Sciatic nerve (tissue), 2 donors: ENCODE data around the gene PBLD. TPM values are rescaled to one million over a fixed set of nuclear protein-coding genes. Genes with fewer than 3 reads are reported as not detected.
A peak's percentile ranks its signal among the peaks of the same experiment; 100 is the strongest.
"Not testable (repeated sequence)": the region's sequence is repeated elsewhere in the genome, so short reads cannot be mapped to it uniquely, and the experiment has no call there.

Experiments
- ATAC-seq: fragments of 200-7000 bp; cut with Tn5 transposase; one replicate; pipeline ENCODE4 v1.9.1; 2020; ENCODE audit warnings: mild to moderate bottlenecking, moderate library complexity
- DNase-seq: peaks from one replicate; pipeline ENCODE4 v3.0.0-alpha.2; 2020; ENCODE audit warnings: low spot score
- intact Hi-C: fragments of 100-400 bp; cut with DNase I; formaldehyde crosslinking; loops from one replicate; pipeline ENCODE4 v1.14.2; 2022
- total RNA-seq: library from RNA; stranded (reverse); fragmentation: NEBNext Ultra II Directional; extraction: Animal tissue kit (Norgen Biotek cat#: 25700); gene quantifications from one replicate; pipeline ENCODE4 v1.2.1, GENCODE V29; 2021
- donor health status: DM: no; HTN: no; CAD: no.
- donor health status: DM: no; HTN: no; CAD: no.

PBLD gene
- total RNA-seq, 1 donor from 2014 or later, result 4.7 TPM

DNA sequence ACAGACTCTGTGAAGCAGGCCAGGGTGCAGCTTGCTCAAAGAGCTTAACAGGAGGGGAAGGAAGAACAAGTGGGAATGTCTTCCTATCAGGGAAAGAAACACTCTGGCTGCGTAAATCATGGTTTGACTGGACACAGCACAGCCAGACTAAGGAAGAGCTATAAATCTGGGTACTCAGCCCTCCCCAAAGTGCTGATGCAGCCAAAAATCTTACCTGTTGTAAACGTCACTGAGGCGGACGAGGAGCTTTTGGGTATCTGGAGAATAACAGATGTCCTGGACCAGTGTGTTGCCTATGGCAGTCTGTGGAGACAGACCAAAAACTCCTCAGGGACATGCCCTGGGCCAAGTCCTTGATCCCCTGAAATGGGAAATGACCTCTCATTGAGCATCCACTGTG lies 44.0 kb downstream of the PBLD start:
- intact Hi-C loops, result no loop called here
- no peak for ATAC-seq
- DNase-seq, result no peak

DNA sequence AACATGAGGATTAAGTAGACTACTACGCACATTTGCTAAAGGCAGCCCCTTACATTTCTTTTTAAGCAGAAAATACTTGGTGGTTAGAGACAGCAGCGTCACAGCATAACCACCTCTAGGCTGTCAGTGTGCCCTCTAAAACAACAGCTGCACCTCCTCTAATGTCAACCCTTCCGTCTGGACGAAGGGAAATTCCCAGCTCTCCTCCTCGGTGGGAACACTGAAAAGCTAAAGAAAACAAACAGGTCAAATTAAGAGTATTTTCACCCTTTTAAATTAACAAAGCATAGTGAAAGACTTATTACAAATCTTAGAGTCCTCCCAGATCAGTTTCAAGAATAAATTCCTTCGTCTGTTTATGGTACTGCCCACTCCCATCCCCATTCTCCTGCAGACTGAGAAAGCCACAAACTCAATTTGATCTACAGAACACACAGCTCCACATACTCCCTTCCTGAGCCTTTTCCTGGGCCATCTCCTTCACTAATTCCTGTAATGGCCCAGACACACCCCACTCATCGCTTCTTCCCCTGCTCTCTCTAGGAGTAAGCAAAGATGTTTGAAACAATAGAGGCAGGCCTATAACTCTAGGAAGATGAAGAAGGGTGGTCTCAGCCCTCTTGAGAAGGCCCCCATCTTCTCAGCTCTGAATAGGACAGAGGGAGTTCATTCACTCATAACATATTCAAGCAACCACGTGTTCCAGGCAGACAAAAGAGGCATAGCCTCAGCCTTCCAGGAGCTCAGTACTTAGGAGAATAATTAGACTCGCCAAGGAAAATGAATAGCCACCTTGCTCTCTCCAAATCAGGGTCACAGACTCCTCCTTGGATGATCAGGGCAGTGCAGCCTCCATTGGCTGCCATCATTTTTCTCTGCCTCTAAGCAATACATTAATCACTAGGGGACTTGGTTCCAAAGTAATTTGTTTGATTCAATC lies 48.4 kb downstream of the PBLD start:
- intact Hi-C loops, result no loop called here

DNA sequence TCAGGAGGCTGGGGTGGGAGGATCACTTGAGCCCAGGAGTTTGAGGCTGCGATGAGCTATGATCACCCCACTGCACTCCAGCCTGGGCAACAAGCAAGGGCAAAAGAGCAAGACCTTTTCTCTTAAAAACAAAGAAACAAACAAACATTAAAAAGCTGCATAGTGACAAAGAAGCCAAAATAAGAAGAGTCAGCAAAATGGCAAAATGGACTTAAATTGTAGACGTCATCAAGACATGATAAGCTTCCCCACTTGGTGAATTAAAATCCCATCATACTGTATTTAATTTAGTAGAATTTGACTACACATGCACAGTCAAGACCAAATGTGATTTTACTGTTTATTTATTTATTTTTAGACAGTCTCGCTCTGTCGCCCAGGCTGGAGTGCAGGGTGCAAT lies 52.0 kb downstream of the PBLD start:
- DNase-seq, result no peak
- no peak for ATAC-seq
- intact Hi-C loops, result no loop called here

More for the DNA sequence above, 48.4 kb downstream of the PBLD start:
- ATAC-seq, result no peak
- DNase-seq, result no peak

DNA sequence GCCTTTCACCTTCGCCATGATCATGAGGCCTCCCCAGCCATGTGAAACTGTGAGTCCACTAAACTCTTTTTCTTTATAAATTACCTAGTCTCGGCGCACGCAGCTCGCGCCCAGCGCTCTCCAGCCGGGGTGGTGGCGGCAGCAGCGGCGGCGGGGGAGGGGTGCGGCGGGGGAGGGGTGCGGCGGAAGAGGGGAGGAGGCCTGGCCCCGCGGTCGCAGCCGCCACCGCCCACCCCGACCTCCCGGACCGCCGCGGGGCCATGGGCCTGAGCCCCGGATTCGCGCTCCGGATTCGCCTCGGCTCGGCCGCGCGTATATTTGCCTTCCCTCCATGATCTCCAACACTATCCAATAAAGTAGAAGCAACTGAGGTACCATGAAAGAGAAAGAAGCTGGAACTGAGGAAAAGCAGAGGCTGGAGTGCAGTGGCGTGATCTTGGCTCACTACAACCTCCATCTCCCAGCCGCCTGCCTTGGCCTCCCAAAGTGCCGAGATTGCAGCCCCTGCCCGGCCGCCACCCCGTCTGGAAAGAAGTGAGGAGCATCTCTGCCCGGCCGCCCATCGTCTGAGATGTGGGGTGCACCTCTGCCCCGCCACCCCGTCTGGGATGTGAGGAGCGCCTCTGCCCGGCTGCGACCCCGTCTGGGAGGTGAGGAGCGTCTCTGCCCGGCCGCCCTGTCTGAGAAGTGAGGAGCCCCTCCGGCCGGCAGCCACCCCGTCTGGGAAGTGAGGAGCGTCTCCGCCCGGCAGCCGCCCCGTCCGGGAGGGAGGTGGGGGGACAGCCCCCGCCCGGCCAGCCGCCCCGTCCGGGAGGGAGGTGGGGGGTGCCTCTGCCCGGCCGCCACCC lies 53.6 kb downstream of the PBLD start:
- intact Hi-C loops, ATAC-seq, DNase-seq: not testable (repeated sequence)

DNA sequence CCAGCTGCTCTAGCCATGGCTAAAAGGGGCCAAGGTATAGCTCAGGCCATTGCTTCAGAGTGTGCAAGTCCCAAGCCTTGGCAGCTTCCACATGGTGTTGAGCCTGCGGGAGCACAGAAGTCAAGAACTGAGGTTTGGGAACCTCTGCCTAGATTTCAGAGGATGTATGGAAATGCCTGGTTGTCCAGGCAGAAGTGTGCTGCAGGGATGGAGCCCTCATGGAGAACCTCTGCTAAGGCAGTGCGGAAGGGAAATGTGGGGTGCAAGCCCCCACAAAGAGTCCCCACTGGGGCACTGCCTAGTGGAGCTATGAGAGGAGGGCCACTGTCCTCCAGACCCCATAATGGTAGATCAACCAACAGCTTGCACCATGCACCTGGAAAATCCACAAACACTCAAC lies 54.9 kb downstream of the PBLD start:
- ATAC-seq, intact Hi-C loops, DNase-seq: not testable (repeated sequence)

DNA sequence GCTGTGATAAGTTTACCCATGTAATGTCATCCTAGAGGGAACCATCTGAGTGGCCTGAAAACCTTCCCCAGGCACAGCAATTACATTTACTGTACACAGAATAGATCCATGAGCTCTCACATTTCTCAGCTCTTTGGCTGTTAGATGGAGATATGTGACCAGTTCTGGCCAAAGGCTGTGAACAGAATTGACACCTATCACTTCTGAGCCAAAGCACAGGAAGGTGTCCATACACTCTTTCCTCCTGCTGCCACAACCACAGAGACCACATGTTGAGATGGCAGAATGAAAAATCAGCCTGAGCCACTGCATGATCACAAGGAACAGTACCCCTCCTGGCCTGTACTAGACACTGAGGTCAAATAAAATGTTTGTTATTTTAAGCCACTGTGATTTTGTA lies 56.5 kb downstream of the PBLD start:
- intact Hi-C loops, result no loop called here
- ATAC-seq (no peak), DNase-seq (no peak)

DNA sequence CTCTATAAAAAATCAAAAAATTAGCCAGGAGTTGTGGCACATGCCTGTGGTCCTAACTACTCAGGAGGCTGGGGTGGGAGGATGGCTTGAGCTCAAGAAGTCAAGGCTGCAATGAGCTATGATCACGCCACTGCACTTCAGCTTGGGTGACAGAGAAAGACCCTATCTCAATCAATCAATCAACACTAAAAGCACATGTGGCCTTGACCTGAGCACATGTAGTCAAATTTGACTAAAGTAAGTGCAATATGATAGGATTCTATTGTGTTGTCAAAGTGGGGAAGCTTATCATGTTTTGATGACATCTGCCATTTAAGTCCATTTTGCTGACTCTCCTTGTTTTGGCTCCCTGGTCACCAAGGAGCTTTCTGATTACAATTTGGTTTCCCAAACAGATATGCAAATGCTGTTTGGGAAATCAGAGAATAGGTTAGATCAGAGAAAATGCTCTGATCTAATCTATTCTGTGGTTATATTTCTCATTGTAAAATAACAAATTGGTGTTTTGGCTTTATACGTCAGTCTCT lies 57.1 kb downstream of the PBLD start:
- no peak for ATAC-seq
- DNase-seq, result no peak
- intact Hi-C loops, result no loop called here

DNA sequence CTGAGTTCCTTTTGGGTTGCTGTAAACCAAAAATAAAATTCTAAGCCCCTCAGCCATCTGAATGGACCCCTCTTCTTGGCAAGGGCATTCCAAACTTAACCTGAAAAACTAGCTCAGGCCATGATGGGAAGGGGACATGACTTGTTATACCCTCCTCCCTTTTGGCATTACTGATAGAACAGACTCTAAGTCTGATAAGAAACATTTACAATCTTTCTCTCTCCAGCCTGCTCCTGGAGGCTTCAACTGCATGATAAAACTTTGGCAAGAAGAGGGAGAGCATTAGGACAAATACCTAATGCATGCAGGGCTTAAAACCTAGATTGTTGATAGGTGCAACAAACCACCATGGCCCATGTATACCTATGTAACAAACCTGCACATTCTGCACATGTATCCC lies 59.9 kb downstream of the PBLD start:
- ATAC-seq, result no peak
- no peak for DNase-seq
- intact Hi-C loops, result no loop called here

DNA sequence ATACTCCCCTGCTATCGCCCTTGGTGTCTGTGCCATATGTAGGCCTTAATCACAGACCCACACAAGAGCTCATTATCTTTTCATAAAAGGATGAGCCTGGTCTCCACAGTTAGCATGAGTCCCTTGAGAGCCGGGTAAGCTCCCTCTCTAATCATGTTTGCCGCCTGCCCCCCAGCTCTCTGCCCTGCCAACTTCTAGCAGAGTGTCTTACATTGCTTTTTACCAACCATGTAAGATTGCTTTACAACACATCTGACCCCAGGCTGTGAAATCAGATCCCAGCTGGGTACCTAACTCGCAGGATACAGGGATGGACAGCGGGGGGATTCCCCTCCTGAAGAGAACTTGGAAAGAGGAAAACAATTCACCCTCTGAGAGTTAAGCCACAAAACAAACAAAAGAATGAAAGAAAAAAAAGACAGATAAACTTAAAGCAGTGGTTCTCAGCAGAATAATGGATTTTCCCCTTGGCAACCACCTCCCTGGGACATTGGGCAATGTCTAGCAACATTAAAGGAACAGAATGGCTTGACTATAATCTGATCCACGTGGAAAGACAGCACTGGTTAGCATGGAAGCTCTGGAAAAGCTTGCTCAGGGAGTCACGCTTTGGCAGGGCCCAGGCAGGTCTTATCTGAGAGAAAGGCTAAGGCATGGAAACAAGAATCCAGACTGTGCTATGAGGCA lies 61.4 kb downstream of the PBLD start:
- intact Hi-C loops, result no loop called here
- ATAC-seq (no peak), DNase-seq (no peak)

DNA sequence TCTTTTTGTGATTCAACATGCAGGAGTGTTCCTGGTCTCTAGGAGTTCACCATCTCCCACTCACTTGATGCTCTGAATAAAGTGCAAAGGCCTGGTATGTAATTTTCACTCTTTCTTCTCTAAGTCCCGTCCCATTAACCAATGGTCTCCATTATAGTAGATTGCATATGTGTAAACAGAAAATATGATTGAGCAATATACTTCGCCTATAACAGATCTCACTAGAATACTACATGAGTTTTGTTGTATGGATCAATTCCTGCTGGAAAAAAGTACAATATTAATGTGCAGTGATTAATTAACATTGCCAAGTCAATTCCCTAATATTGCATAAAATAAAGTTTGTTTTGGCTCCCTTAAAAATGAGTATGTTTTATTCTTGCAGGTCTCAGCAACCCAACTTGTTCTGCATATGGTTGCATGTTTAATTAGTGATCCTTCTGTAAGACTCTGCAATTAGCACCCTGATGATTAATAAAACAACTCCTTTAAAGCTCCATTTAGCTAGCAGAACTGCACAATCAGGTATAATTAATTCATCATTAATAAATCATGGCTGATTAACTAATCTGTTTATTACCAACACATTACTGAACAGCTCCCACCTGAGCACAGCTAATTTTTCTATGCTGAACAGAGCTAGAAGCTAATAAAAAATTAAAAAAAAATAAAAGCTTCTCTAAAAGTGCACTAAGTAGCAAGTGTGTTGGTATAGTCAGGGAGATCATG lies 63.0 kb downstream of the PBLD start:
- intact Hi-C loops, result no loop called here
- DNase-seq (no peak), ATAC-seq (no peak)

DNA sequence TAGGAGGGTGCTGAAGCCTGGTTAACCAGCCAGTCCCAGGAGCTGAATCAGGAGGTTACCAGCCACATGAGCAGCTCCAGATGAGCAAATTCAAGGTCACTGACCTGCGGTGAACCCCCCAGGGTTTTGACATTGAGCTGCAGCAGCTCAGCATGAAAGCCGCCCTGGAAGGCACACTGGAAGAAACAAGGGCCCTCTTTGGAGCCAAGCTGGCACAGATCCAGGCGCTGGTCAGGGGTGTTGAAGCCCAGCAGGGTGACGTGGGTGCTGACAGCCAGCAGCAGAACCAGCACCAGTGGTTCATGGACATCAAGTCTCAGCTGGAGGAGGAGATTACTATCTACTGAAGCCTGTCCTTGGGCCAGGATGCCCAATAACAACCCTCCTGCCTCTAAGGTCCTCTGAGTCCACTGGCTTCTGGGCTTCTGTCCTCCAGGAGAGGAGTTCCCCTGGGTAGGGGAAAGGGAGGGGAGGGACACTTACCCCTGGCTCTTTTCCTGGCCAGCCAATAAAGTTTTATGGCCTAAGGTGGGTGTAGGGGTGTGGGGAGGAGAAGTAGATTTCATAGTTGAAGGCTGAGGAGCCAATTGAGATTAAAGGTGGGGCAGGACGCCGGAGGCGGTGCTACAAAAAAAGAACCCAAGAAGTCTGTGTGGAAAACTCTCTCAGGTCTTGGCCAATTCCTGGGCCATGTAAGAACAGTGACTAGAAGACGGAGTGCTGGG lies 71.4 kb downstream of the PBLD start:
- intact Hi-C loops, result no loop called here
- ATAC-seq (peak; percentile 15), DNase-seq (peak; percentile 68)

DNA sequence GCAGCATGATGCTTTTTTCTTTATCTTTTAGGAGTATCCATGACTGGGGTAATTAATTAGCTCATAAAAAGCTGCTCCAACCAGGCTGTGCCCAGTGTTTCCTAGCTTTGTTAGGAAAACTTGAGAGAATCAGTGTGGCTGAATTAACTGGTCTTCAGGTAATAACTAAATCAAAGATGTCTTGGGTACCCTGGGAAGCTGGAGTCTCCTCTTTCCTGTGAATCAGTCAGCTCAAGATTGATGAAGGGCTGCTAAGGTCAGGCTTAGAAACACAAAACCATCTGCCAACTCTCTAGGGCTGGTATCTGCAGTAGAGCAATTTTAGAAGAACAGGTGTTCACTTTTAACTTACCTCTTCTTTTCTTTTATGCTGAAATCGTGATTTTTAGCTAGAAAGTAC lies 79.4 kb downstream of the PBLD start:
- no peak for ATAC-seq
- intact Hi-C loops, result no loop called here
- DNase-seq, result no peak

DNA sequence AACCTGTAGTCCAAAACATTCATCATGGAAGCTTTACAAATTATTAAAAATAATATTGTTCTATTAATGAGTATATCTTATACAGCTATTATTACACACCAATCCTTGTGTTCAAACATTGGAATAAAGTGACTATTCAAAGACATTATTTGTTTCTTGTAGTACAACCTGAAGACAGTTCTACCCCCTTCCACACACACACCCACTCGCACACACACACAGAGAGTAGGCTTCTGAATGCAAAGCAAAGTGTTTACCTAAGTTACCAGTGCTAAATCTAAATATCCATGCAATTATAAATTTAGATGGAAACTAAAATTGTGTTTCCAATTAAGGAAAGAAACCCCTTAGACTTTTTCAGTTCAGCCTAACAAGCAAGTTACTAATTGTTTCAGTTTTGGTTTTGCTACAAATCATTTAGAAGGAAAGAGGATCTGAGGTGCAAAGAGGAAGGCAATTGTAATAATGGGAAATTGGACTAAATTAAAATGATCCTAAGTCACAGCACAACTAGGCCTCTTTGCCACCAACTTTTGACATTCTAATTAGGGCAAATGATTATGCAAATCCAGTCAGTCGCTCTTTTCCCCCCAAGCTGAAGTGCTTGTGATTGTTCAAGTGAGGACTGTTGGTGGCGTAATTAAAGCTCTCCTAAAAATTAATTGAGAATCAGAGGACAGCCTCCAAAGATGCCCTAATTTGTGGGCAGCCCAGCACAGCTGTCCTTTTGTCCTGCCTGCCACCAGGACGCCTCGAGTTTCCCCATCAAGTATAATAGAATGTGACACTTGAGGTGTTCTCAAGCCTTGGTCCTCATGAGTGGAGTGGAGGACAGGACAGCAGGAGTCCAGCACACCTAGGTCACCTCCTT lies 80.9 kb downstream of the PBLD start:
- no peak for ATAC-seq
- DNase-seq, result no peak
- intact Hi-C loops, result no loop called here

DNA sequence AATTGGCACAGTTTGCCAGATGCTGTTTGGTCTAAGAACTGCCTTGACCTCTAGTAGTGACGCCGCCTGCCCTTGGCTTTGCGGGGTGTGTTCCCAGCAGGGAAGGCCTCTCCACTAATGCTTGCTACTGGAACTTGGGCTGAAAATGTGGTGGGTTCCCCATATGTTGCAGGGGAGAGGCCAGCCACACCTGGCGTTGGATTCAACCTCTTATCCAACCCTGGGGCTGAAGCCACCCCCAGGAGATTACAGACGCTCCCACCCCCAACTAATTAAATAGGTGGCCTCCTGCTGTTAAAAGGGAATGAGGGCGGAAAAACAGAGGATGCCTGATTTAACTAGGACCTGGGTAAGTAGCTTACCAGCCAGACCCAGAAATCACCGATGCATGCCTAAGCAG lies 81.6 kb downstream of the PBLD start:
- intact Hi-C loops, result no loop called here
- no peak for DNase-seq
- no peak for ATAC-seq

DNA sequence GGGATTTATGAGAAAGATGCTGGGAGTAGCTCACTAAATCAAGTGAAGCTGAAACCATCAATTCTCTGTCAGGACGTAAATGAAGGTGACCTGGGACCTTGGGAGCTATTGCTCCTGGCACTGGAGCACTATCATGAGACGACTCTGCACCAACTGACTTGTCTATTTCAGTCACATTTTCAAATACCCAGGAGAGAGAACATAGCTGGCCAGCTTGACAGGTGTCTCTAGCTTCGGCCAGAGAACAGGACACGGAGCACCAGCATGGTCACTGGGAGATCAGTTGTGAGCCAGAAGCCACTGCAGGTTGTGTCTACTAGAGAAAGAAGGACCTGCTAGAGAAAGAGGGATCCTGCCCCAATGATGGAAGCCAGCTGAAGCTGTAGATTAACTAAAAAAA lies 83.4 kb downstream of the PBLD start:
- intact Hi-C loops, result no loop called here
- ATAC-seq, result no peak
- DNase-seq, result no peak

DNA sequence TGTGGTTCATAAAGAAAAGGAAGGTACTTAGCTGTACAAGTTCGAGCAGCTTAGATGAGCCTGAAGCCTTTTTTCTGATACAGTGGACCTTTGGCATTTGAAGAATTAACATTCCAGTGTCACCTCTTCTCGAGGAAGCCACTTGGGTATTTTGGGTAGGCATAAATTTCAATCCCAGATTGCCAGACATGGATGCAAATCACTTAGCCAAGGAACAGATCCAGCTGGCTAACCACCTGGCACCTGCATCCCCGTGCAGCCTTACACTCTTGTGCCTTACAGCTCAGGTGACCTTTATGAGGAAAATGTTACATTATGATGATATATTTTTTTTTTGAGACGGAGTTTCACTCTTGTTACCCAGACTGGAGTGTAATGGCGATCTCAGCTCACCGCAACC lies 84.8 kb downstream of the PBLD start:
- no peak for DNase-seq
- ATAC-seq, result no peak
- intact Hi-C loops, result no loop called here

DNA sequence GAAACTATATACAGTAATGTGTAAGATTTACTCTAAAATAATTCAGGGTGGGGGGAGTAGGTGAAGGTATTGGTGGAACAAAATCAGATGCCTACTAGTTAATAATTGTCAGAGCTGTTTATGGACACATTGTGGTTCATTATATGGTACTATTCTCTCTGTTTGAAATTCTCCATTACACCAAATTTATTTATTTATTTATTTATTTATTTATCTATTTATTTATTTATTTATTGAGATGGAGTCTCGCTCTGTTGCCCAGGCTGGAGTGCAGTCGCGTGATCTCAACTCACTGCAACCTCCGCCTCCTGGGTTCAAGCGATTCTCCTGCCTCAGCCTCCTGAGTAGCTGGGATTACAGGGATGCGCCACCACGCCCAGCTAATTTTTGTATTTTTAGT lies 86.3 kb downstream of the PBLD start:
- DNase-seq, ATAC-seq, intact Hi-C loops: not testable (repeated sequence)
